ENCODE results near the gene RPS23. TPM values are rescaled to one million over a fixed set of nuclear protein-coding genes. Genes with fewer than 3 reads are reported as not detected.

The RPS23 gene
- total and polyA plus RNA-seq, 12 donors: 927 to 3,427 (median 1,119) TPM

- TF ChIP-seq CTCF (IDR thresholded peaks at IDR 0.05): no peak
- ATAC-seq (no peak), DNase-seq (no peak)
- Histone ChIP-seq H3K36me3 (peaks cover 0 to 21% (median 0%) of the 10 kb centered on the region in 9 donors), H3K4me1 (peaks cover 0 to 8% (median 0%) of the 10 kb centered on the region in 9 donors), H3K27ac (no peak overlapping the region), H3K9me3 (no peaks in the 10 kb centered on the region), H3K27me3 (no peaks in the 10 kb centered on the region), H3K4me3 (no peak overlapping the region)
- 74 to 86% methylated on average over 1 of the region's 1 CpG for WGBS, 2 donors
- intact Hi-C loops (cut with DNase I): no loop called here
Measured at GRCh38 chr5:82255844-82256243, 22.3 kb downstream of the RPS23 start.

GRCh38 chr5:82252744-82253143 lies 25.4 kb downstream of the RPS23 start:
- H3K27ac ChIP-seq: no peak overlapping the region
- peaks cover 0 to 21% (median 0%) of the 10 kb centered on the region in 9 donors for H3K36me3 ChIP-seq
- no peak for DNase-seq
- no peaks in the 10 kb centered on the region for H3K4me1 ChIP-seq
- no peak for TF ChIP-seq CTCF (IDR thresholded peaks at IDR 0.05)
- H3K27me3 ChIP-seq: no peaks in the 10 kb centered on the region
- H3K4me3 ChIP-seq: no peak overlapping the region
- intact Hi-C loops (cut with DNase I): no loop called here
- H3K9me3 ChIP-seq: peaks cover 0 to 8% (median 3%) of the 10 kb centered on the region in 11 donors
- ATAC-seq: no peak

GRCh38 chr5:82246960-82247574 lies 31.1 kb downstream of the RPS23 start:
- H3K27ac ChIP-seq: no peak overlapping the region
- no peaks in the 10 kb centered on the region for H3K36me3 ChIP-seq
- no peak for TF ChIP-seq CTCF (IDR thresholded peaks at IDR 0.05)
- DNase-seq (no peak), ATAC-seq (no peak)
- intact Hi-C loops (cut with DNase I): no loop called here
- peaks cover 0 to 28% (median 14%) of the 10 kb centered on the region in 11 donors for H3K9me3 ChIP-seq
- H3K4me1 ChIP-seq: no peaks in the 10 kb centered on the region
- 96 to 98% methylated on average over 1 of the region's 1 CpG for WGBS, 2 donors
- H3K27me3 ChIP-seq: no peaks in the 10 kb centered on the region
- no peak overlapping the region for H3K4me3 ChIP-seq

GRCh38 chr5:82244854-82245635 lies 33.1 kb downstream of the RPS23 start:
- intact Hi-C loops (cut with DNase I): no loop called here
- no peak for DNase-seq
- peak in 1 of 9 donors; percentile 9 for TF ChIP-seq CTCF (IDR thresholded peaks at IDR 0.05)
- H3K9me3 ChIP-seq: peaks cover 0 to 28% (median 14%) of the 10 kb centered on the region in 11 donors
- 65 to 75% methylated on average over 6 of the region's 6 CpGs for WGBS, 2 donors
- H3K27ac ChIP-seq: no peak overlapping the region
- no peak overlapping the region for H3K4me3 ChIP-seq
- no peak for ATAC-seq
- no peaks in the 10 kb centered on the region for H3K4me1 ChIP-seq
- no peaks in the 10 kb centered on the region for H3K36me3 ChIP-seq
- no peaks in the 10 kb centered on the region for H3K27me3 ChIP-seq

All from heart right ventricle (tissue), 16 donors.